HS-27A (cell line): ENCODE measurements around the gene ATP1B4.

Experiments used
- DNase-seq: peaks from one replicate; pipeline ENCODE4 v3.0.0-alpha.2; 2012; ENCODE audit warnings: low read depth, missing footprints

ATP1B4 gene

DNA sequence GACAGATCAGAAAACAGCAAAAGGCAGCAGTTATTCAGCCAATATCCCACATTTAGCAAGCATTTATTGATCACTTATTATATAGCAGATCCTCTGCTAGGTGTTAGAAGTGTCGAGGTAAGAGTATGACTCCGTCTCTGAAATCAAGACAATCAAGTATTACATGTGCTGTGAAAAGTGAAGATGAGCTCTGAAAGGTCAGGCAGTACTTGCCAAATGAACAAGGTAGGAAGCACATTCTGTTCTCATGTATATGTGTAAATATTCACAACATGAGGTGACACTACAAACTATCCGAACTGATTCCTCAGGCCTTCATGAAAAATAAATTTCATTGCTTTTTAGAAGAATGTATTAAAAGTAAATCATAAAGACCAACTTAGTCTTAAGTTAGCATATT is 15.3 kb downstream of the ATP1B4 start:
- no peak for DNase-seq

DNA sequence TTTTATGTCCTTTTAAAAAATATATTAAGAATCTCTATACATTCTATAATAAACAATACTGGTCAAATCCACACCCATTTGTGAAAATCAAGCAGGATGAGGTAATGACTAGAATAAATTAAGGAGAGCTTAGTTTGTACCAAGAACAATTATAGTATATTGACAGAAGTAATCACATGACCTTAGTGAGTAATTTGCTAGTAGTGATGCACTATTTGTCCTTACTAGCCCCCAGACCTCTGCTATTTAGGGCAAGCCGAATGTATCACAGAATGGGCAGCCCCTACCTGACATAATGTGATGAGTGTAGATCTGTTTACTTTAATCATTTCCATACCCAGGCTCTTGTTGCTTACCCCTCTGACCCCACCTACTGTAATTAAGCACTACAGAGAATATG is 15.8 kb downstream of the ATP1B4 start:
- DNase-seq: no peak

DNA sequence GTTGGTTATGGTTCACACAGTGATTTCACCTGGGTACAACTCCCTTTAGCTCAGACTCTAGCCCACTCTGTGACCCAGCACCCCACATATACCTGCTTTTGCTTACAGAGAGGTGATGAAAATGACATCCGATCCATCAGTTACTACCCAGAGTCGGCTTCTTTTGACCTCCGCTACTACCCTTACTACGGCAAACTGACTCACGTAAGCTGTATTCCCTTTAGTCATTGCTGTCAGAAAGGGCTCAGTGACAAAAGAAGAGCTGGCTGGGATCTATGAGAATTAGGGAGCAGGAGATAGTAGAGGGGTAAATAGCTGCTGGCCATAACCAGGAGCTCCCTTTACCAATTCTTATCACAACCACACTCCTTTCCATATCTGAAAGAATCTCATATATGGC is 16.7 kb downstream of the ATP1B4 start:
- DNase-seq: no peak

DNA sequence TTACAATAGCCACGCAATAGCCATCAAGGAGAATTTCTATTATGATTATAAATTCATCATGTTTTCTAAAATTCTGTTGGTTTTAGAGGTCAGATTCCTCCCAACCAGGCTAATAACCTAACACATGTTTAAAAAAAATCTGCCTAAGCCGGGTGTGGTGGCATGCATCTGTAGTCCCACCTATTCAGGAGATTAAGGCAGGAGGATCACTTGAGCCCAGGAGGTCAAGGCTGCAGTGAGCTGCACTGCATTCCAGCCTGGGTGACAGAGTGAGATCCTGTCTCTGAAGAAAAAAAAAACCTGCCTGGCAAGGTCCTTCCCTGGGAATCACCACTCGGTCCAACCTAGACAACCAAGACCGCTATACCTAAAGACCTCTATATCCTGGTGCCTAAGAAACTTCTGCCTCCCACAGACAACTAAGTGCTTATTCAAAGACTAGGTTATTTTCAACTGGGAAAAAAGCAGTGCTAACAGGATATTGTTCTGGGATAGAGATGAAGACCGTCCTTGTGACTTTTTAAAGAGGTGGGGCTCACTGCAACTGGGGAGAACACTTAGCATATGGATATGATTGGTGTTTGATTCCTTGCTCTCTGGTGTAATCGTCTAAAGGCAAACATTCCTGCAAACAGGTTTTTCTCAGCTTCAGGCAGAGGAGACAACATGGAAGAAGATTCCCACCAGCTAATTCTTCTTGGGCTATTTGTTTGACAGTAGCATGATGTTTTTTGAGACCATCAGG is 18.2 kb downstream of the ATP1B4 start:
- no peak for DNase-seq

DNA sequence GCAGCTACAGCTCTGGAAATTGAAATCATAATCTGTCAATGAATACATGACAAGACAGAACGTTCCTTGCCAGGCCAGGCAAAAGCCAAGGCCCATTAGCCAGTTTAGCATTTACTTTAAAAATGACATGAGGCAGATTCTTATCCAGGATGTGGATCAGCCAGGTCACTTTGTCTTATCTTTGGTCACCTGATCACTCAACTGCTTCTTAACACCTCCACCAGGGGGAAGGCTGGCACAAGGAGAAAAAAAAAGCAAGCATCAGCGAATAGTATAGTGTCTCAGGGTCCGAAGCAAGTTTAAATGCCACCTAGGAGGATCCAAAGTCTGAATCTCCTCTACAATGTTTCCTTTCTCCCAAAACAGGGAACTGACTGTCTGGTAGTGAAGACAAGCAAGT is 18.8 kb downstream of the ATP1B4 start:
- no peak for DNase-seq

- DNase-seq: no peak
These were observed 39.4 kb downstream of the ATP1B4 start for GRCh38 chrX:120401301-120401700.

DNA sequence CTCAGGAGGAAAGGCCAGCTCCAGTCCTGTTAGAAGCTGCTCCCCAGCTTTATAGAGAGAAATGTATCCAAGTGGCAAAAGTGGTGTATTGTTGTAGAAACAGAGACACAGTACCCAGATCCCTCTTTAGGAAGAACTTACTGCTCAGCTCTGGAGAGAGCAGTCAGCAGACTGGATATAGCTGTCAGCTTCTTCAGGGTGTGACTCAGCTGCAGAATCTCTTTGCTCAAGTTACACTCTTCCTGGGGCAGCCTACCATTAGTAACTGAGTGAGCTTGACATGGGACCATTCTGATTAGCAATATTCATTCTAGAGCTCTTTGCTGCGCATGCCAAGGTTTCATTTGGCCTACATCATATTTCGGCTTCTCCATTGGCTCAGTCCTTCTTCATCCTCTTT is 40.5 kb downstream of the ATP1B4 start:
- DNase-seq: no peak

DNA sequence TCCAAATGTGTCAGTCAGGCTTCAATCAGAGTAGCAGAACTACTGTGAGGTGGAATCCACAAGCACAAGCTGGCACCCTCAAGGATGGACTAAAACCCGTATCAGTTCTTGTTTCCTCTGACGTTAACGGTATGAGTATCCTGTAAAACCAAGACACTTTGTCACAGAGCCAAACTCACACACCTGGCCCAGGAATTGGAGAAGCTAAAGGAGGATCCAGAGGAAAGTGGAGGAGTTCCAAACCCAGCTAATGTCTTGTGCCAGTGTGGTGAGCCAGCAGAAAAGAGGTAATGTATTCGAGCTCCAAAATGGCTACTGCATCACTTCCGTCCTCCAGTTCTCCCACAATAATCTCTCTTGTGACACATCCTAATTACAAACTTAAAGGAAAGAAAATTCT is 44.7 kb downstream of the ATP1B4 start:
- DNase-seq: no peak

- no peak for DNase-seq
These were observed 46.3 kb downstream of the ATP1B4 start for GRCh38 chrX:120408168-120408567.

DNA sequence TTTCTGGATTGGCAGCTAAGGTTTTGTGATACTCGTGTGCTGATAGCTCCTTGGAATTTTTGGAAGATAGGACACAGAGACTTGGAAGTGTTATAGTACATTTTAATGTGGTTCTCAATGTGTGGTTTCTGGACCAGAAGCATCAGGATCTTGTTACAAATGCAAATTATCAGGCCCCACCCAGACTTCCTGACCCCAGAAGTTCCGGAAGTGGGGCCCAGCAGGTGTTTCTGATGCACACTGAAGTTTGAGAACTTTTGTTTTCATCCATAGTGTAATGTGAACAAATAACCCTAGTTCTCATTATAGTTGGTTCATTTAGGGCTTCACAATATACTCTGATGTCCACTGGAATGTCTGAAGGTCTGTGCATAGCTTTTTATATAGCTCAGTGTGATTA is 57.6 kb downstream of the ATP1B4 start:
- no peak for DNase-seq

- no peak for DNase-seq
These were observed 64.7 kb downstream of the ATP1B4 start for GRCh38 chrX:120426599-120426998.

DNA sequence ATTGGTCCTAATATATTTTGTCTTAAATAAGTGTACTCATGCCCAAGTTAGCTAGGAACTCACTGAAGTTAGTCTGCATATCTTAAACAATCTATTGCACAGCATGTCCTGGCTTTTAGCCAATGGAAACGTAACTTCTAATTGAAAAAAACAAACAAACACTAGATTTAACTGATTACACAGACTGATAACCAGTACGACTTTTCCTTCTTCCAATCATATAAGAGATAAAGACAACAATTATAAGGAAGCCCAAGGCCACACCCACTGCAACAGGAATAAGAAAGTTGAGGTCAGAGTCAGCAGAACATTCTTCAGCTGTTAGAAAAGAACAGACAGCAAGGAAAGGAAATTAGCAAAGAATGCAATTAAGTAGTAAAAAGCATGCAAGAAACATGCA is 66.4 kb downstream of the ATP1B4 start:
- no peak for DNase-seq

DNA sequence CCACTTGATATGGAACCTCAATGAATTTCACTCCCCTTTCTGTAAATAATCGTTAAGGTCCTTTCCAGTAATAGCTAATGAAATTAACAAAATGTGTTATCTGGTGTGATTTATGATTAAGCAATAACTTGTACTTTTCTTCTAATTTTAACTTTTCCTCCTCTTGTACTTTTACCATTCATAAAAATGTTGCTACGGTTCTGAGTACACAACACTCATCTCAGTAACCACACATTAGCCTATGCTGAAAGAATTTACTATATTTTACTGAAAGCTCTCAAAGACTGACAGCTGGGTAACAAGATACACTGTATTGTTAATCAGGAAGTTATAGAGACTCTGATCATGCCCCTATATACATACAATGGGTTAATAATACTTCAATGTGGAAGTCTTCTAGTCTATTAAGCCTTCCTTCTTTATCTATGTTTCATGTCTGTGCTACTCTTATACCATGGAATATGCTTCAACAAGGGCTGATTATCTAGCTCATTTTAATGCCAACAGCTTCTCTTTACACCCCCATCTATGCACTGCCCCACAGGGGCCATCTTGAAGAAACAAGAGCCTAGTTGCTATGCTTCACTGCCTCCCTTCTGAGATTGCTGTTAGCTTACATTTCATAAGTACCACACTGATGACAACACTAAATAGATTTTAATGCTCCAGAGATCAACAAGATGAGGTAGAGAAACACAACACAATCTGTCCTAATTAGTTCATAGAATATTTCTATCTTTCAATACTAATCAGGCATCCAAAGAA is 68.1 kb downstream of the ATP1B4 start:
- DNase-seq: no peak
